Epidermal melanocyte (primary cell): Measurements from ENCODE around the gene FBXO28.

Source experiments
- DNase-seq: peaks from one replicate; pipeline ENCODE4 v3.0.0; 2011; ENCODE audit warnings: low spot score; ENCODE audit not compliant: insufficient read length

The FBXO28 gene

GRCh38 chr1:224095339-224095738 lies 18.6 kb upstream of the FBXO28 start:
- no peak for DNase-seq

- DNase-seq = no peak
Observed at GRCh38 chr1:224095867-224096266, 18.0 kb upstream of the FBXO28 start.

GRCh38 chr1:224096773-224097172 lies 17.1 kb upstream of the FBXO28 start:
- DNase-seq = no peak

GRCh38 chr1:224098007-224098406 lies 15.9 kb upstream of the FBXO28 start:
- no peak for DNase-seq

- no peak for DNase-seq
Observed at GRCh38 chr1:224106568-224107281, 7.2 kb upstream of the FBXO28 start.

- DNase-seq = no peak
Observed at GRCh38 chr1:224107282-224107625, 6.7 kb upstream of the FBXO28 start.

GRCh38 chr1:224108991-224109390 lies 4.9 kb upstream of the FBXO28 start:
- DNase-seq = no peak

- DNase-seq = no peak
Observed at GRCh38 chr1:224109981-224110380, 3.9 kb upstream of the FBXO28 start.

- DNase-seq = no peak
Observed at GRCh38 chr1:224113005-224113404, 906 bp upstream of the FBXO28 start.

- DNase-seq = no peak
Observed at GRCh38 chr1:224113545-224113917, 380 bp upstream of the FBXO28 start.

- DNase-seq = no peak
Observed at GRCh38 chr1:224114787-224115175, 870 bp downstream of the FBXO28 start.

GRCh38 chr1:224116131-224116530 lies 2.2 kb downstream of the FBXO28 start:
- no peak for DNase-seq

GRCh38 chr1:224118688-224119087 lies 4.8 kb downstream of the FBXO28 start:
- no peak for DNase-seq

- DNase-seq = no peak
Observed at GRCh38 chr1:224123136-224123535, 9.2 kb downstream of the FBXO28 start.

GRCh38 chr1:224124220-224124619 lies 10.3 kb downstream of the FBXO28 start:
- no peak for DNase-seq

GRCh38 chr1:224127925-224128819 lies 14.3 kb downstream of the FBXO28 start:
- DNase-seq = no peak

- no peak for DNase-seq
Observed at GRCh38 chr1:224131253-224131652, 17.3 kb downstream of the FBXO28 start.

- DNase-seq = no peak
Observed at GRCh38 chr1:224132901-224133300, 19.0 kb downstream of the FBXO28 start.

GRCh38 chr1:224133741-224134299 lies 19.9 kb downstream of the FBXO28 start:
- DNase-seq = no peak

- DNase-seq = no peak
Observed at GRCh38 chr1:224137518-224137917, 23.6 kb downstream of the FBXO28 start.

- no peak for DNase-seq
Observed at GRCh38 chr1:224138198-224138597, 24.3 kb downstream of the FBXO28 start.

GRCh38 chr1:224141693-224142092 lies 27.8 kb downstream of the FBXO28 start:
- DNase-seq = no peak

GRCh38 chr1:224149709-224150108 lies 35.8 kb downstream of the FBXO28 start:
- no peak for DNase-seq
